Measurements from ENCODE around the gene APOL2.
"Not testable (repeated sequence)": the region's sequence is repeated elsewhere in the genome, so short reads cannot be mapped to it uniquely, and the experiment has no call there.

APOL2 gene

DNA sequence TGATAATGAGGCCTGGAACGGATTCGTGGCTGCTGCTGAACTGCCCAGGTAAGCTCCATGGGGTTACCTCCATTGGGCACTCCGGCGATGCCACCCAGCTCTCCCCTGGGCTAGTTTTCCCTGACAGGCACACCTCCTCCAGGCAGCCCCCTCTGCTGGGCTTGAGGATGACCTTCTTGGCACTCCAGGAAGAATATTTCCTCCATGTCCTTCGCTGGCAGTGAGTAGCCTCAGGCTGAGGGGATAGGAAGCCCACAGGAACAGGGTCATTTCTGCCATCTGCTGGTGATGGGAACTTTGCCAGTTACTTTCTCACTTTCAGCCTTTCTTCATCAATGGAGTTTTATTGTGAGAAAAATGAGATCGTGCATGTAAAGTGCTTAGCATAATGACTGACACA, 22.3 kb upstream of the APOL2 start:
- not testable (repeated sequence) for DNase-seq

- DNase-seq: no peak
Measured at GRCh38 chr22:36259615-36260300, 20.4 kb upstream of the APOL2 start.

- DNase-seq: peak; percentile 61
Measured at GRCh38 chr22:36258701-36259614, 19.6 kb upstream of the APOL2 start.

- DNase-seq: no peak
Measured at GRCh38 chr22:36257948-36258670, 18.8 kb upstream of the APOL2 start.

DNA sequence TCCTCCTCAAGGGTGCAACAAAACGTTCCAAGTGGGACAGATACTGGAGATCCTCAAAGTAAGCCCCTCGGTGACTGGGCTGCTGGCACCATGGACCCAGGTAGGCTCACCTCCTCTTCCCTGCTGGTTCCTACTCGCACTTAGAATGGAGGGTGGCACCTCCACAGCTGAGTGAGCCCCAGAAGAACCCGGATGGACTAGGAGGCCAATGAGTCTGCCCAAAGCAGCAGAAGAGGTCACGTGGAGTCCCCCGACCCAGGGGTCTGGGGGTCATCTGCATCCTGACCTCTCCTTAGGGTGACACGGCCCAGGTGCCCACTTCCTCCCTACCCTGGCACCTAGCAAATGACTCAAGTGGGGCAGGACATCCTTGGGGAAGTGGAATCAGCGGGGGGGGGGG, 18.0 kb upstream of the APOL2 start:
- DNase-seq: no peak

DNA sequence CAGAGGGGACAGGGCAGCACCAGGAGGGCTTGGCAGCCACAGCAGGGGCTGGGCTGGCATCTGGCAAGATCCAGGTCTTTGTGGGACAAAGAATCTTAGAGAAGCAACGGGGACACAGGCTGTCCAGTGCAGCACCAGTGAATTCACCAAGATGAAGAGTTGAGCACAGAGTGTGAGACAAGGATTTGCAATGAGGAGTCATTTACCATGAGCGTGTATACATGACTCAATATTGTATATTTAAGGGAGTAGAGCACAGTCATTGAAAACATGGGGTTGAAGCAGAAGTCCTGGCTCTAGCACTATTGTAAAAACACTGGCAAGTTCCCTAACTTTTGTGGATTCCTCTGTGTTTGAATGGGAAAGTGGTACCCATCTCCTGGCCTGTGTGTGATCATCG, 17.2 kb upstream of the APOL2 start:
- no peak for DNase-seq

GRCh38 chr22:36255572-36255971, 16.2 kb upstream of the APOL2 start:
- not testable (repeated sequence) for DNase-seq

DNA sequence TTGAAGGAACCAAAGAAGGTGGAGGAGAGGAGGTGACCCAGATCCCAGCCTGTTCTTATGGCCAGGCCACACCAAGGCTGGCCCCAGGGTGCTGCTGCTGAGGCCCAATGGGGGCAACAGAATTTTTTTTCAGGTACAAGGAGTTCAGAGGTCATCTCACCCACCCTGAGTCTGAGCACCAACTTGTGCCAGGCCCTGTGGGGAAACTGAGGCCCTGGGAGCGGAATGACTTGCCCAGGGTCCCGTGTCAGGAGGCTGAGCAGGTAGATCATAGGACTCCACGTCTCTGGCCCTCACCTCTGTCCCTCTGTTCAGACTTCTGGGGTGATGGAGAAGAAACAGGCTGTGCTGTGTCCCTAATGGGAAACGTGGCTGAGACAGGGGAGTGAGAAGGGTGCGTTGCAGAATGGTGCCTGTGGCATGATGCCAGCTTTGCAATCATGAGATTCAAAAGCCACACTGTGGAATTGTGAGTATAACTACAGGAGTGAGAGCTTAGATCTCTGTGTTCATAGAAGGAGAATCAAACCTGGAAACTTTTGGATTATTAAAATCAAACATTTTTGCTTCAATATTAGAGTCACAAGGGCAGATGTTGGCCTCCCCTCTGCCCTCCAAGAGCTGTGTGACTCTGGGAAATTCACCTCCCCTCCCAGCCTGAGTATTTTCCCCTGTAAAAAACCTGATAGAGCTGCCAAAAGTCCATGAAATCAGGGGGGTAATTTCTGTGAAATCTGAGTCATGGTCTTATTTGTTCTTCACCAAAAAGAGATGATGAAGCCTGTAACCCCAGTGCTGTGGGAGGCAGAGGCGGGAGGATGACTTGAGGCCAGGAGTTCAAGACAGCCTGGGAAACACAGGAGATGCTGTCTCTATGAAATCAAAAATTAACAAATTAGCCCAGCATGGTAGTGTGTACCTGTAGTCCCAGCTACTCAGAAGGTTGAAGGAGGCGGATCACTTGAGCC, 14.5 kb upstream of the APOL2 start:
- no peak for DNase-seq

DNA sequence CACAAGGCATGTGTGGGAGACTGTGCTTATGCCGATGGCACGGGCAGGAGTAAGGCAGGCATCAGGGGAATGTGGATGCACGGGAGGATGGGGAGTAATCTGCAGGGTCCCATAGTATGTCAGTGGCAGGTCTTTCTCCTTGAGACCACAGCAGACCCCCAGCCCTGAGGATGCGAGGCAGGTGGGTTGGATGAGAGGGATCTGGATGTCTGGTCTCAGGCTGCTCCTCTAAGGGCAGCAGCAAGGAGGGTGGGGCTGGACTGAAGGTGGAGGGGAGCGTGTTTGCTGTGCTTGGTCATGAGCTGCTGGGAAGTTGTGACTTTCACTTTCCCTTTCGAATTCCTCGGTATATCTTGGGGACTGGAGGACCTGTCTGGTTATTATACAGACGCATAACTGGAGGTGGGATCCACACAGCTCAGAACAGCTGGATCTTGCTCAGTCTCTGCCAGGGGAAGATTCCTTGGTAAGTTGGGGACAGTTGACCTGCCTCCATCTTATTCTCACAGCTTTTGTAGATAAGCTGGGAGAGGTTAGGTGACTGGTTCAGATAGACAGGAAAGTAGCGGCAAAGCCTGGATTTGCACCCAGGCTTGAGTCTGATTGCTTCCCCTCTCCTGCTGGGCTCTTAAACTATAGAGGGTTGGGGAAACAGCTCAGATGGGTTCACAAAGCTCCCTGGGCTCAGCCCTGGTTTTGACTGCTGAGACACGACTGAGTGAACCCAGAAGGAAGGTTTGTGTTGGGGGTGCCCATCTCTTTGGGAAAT, 13.6 kb upstream of the APOL2 start, which contains the start of gene APOL1:
TSS of gene APOL1 (plus strand) at position 380 of the 769 bp plus-strand sequence. CDS start 1,823 bp downstream, outside the sequence.
- DNase-seq: no peak

DNA sequence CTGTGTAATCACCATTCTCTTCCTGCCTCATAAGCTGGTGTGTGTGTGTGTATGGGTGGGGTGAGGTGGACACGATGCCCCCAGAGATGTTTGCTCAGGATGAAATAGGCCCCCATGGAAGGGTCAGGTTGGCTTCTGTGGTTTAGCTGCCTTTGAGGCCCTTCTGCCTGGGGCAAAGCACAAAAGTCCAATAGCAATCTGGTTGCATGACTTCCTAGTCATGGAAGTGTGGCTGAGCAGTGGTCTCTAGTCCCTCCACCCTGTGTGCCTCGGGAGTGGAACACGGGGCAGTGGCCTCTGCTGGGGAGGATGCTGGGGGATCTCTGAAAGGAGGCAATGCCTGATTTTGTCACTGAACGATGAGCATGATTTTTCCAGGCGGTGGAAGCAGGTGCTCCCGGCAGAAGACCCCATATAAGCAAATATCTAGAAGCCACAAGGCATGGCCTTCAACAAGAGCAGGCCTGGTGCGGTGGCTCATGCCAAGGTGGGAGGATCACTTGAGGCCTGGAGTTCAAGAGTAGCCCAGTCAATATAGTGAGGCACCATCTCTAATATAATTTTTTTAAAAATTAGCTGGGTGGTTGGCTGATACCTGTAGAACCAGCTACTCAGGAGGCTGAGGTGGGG, 12.8 kb upstream of the APOL2 start:
- DNase-seq: not testable (repeated sequence)

GRCh38 chr22:36250292-36250960, 11.1 kb upstream of the APOL2 start:
- DNase-seq: not testable (repeated sequence)

GRCh38 chr22:36249160-36249559, 9.8 kb upstream of the APOL2 start:
- no peak for DNase-seq

- no peak for DNase-seq
Measured at GRCh38 chr22:36247955-36248354, 8.6 kb upstream of the APOL2 start.

GRCh38 chr22:36246718-36247117, 7.4 kb upstream of the APOL2 start:
- no peak for DNase-seq

DNA sequence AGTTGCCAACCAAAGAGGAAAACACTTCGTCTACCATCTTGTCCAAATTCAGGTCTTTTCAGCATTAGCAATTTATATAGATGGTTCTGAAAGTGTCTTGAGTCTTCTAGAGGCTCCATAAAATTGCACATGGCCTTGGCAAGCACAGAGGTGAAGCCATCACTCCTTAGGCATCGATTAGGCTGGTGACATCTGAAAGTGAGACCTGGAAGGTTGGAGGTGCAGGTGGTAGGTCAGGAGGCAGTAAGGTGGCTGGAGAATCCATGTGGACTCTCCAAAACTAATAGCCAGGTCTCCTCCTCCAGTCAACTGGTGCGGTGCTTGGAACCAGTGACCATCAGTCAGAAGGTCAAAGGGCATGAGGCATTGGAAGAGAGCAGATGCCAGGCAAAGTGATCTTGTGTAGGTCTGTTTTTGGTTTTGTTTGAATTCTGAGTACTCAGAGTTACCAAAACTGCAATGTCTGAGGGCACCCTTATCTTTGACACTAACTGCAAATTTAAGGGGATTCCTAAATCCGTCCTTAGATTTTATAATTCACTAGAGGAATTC, 6.6 kb upstream of the APOL2 start:
- DNase-seq: no peak

- DNase-seq: peak; percentile 55
Measured at GRCh38 chr22:36244522-36245391, 5.4 kb upstream of the APOL2 start.

DNA sequence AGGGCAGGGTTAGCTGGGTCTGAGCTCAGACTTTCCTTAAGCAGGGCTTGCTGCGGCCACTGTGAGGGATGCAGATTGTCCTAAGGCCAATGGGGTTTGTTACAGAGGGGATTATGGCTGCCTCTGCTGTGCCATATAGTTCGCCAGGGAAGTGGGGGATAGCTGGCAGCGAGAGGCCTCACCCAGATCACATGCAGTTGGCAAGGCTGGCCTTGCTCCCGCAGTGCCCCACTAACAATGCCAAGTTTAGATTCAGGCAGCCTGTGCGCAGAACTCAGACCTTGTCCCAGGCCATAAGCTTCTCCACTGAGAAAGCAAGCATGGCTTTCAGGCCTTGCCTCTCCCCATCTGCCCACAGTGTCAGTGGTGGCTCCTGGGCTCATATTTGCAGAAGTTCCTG, 4.7 kb upstream of the APOL2 start:
- DNase-seq: no peak

GRCh38 chr22:36239150-36239400, 252 bp downstream of the APOL2 start:
- DNase-seq: no peak
